GM23248 (cell line): ENCODE results near the gene RFC5.

ENCODE experiments used
- EZH2 ChIP-seq: fragments of 200-600 bp; sonication (generic); IDR thresholded peaks from 2 replicates; pipeline ENCODE4 v1.6.1; 2018; ENCODE audit warnings: antibody characterized with exemption, mild to moderate bottlenecking; ENCODE audit not compliant: insufficient read depth, poor library complexity, severe bottlenecking
- EZH2phosphoT487 ChIP-seq: fragments of 200-600 bp; sonication (generic); IDR thresholded peaks from 2 replicates; pipeline ENCODE4 v1.6.1; 2018; ENCODE audit warnings: antibody characterized with exemption, moderate library complexity, mild to moderate bottlenecking, low read depth; ENCODE audit not compliant: insufficient read depth

GRCh38 chr12:118070650-118071049 lies 54.1 kb downstream of the RFC5 start:
- no peak for TF ChIP-seq EZH2
- TF ChIP-seq EZH2phosphoT487: no peak
